ENCODE measurements around the gene MST1. TPM values are rescaled to one million over a fixed set of nuclear protein-coding genes. Genes with fewer than 3 reads are reported as not detected.

The MST1 gene
- total RNA-seq, 4 donors from 2014 or later, result 0.89 to 7.3 (median 4.4) TPM

DNA sequence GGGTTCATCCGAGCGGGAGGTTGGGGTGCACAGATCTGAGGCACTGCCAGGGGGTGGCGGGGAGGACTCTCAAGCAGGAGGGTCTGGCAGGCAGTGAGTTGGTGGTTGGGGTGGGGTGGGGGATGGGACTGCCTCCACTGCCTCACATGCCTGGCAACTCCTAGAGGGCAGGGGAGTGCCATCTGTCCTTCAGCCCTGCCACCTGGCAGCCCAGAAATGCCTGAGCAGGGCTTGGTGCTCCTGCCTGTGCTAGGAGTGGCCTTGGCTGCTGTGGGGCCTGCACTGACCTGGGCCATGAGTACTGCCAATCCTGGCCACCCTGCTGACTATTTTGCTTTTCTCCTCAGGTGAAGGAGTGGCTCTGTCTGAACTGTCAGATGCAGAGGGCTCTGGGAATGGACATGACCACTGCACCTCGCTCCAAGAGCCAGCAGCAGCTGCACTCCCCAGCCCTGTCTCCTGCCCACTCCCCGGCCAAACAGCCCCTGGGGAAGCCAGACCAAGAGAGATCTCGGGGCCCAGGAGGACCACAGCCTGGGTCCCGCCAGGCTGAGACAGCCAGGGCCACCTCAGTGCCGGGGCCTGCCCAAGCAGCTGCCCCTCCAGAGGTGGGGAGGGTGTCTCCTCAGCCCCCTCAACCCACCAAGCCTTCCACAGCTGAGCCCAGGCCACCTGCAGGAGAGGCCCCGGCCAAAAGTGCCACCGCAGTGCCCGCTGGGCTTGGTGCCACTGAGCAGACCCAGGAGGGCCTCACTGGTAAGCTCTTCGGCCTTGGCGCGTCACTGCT is 47.2 kb downstream of the MST1 start:
- no CpG with 5 or more reads among the region's 14 CpGs for WGBS, 2 donors (ENCODE audit: low coverage in 1 of 2)
- no peak for TF ChIP-seq POLR2AphosphoS5 (IDR thresholded peaks at IDR 0.05)
- TF ChIP-seq, protein P1, sequence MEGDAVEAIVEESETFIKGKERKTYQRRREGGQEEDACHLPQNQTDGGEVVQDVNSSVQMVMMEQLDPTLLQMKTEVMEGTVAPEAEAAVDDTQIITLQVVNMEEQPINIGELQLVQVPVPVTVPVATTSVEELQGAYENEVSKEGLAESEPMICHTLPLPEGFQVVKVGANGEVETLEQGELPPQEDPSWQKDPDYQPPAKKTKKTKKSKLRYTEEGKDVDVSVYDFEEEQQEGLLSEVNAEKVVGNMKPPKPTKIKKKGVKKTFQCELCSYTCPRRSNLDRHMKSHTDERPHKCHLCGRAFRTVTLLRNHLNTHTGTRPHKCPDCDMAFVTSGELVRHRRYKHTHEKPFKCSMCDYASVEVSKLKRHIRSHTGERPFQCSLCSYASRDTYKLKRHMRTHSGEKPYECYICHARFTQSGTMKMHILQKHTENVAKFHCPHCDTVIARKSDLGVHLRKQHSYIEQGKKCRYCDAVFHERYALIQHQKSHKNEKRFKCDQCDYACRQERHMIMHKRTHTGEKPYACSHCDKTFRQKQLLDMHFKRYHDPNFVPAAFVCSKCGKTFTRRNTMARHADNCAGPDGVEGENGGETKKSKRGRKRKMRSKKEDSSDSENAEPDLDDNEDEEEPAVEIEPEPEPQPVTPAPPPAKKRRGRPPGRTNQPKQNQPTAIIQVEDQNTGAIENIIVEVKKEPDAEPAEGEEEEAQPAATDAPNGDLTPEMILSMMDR (IDR thresholded peaks at IDR 0.05), result no peak
- no peak for TF ChIP-seq POLR2A (IDR thresholded peaks at IDR 0.05)
- TF ChIP-seq EP300 (IDR thresholded peaks at IDR 0.05), result no peak

GRCh38 chr3:49641292-49641691 is 48.0 kb downstream of the MST1 start:
- Histone ChIP-seq H3K4me3 (no peak overlapping the region), H3K36me3 (no peaks in the 10 kb centered on the region), H3K9me3 (no peaks in the 10 kb centered on the region), H3K27me3 (no peaks in the 10 kb centered on the region), H3K27ac (no peak overlapping the region), H3K4me1 (no peaks in the 10 kb centered on the region)
- no peak for TF ChIP-seq POLR2A (IDR thresholded peaks at IDR 0.05)
- no peak for TF ChIP-seq POLR2AphosphoS5 (IDR thresholded peaks at IDR 0.05)
- TF ChIP-seq, protein P1 (IDR thresholded peaks at IDR 0.05), result no peak
- no peak for TF ChIP-seq EP300 (IDR thresholded peaks at IDR 0.05)
- WGBS, 2 donors (ENCODE audit: low coverage in 1 of 2), result 54 to 56% methylated on average over 7 of the region's 7 CpGs
- ATAC-seq, result no peak

More for the DNA sequence above, 47.2 kb downstream of the MST1 start:
- Histone ChIP-seq H3K9me3 (no peaks in the 10 kb centered on the region), H3K36me3 (no peaks in the 10 kb centered on the region), H3K27me3 (no peaks in the 10 kb centered on the region), H3K4me3 (no peak overlapping the region), H3K4me1 (no peaks in the 10 kb centered on the region), H3K27ac (no peak overlapping the region)
- ATAC-seq, result no peak

GRCh38 chr3:49639551-49639950 is 49.7 kb downstream of the MST1 start:
- no peak for TF ChIP-seq POLR2A (IDR thresholded peaks at IDR 0.05)
- no peak for TF ChIP-seq POLR2AphosphoS5 (IDR thresholded peaks at IDR 0.05)
- no peak overlapping the region for H3K27ac ChIP-seq
- 100% methylated on average over 1 of the region's 2 CpGs; no CpG with 5 or more reads in 1 of the 2 donors for WGBS, 2 donors (ENCODE audit: low coverage in 1 of 2)
- no peaks in the 10 kb centered on the region for H3K4me1 ChIP-seq
- H3K4me3 ChIP-seq, result no peak overlapping the region
- H3K9me3 ChIP-seq, result no peaks in the 10 kb centered on the region
- ATAC-seq, result no peak
- H3K27me3 ChIP-seq, result no peaks in the 10 kb centered on the region
- H3K36me3 ChIP-seq, result no peaks in the 10 kb centered on the region

DNA sequence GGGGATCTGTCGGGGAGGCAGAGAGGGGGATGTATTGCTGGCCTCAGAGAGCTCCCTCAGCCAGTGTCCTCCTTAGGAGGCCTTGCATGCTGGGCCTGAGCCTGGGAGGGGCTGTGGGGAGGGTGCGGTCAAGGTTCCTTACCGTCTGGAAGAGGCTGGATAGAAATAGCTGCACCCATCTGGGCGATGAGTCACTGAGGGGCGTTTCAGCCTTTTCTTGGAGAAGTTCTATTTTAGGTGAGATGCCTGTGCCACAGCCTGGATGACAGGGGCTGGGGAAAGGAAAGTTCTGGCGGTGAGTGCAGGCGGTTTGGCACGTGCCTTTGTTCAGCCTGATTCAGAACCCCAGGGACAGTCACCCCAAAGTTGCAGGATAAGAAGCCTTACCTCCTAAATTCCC is 50.8 kb downstream of the MST1 start:
- Histone ChIP-seq H3K4me1 (no peaks in the 10 kb centered on the region), H3K36me3 (no peaks in the 10 kb centered on the region), H3K9me3 (no peaks in the 10 kb centered on the region), H3K27me3 (no peaks in the 10 kb centered on the region), H3K4me3 (no peak overlapping the region), H3K27ac (no peak overlapping the region)
- WGBS, 2 donors (ENCODE audit: low coverage in 1 of 2), result 56% methylated on average over 5 of the region's 8 CpGs; no CpG with 5 or more reads in 1 of the 2 donors
- TF ChIP-seq, protein P1 (IDR thresholded peaks at IDR 0.05), result no peak
- TF ChIP-seq POLR2A (IDR thresholded peaks at IDR 0.05) (no peak), POLR2AphosphoS5 (IDR thresholded peaks at IDR 0.05) (no peak), EP300 (IDR thresholded peaks at IDR 0.05) (no peak)
- no peak for ATAC-seq

GRCh38 chr3:49636883-49637609 is 52.2 kb downstream of the MST1 start:
- TF ChIP-seq, protein P1 (IDR thresholded peaks at IDR 0.05), result no peak
- TF ChIP-seq POLR2AphosphoS5 (IDR thresholded peaks at IDR 0.05) (no peak), POLR2A (IDR thresholded peaks at IDR 0.05) (no peak), EP300 (IDR thresholded peaks at IDR 0.05) (no peak)

More at GRCh38 chr3:49636883-49637609, 52.2 kb downstream of the MST1 start:
- Histone ChIP-seq H3K27me3 (no peaks in the 10 kb centered on the region), H3K4me3 (no peak overlapping the region), H3K36me3 (no peaks in the 10 kb centered on the region), H3K27ac (no peak overlapping the region), H3K9me3 (peaks cover 0 to 4% (median 0%) of the 10 kb centered on the region in 3 donors), H3K4me1 (no peaks in the 10 kb centered on the region)
- WGBS, 2 donors (ENCODE audit: low coverage in 1 of 2), result 60 to 83% methylated on average over 1 to 3 of the region's 7 CpGs
- no peak for ATAC-seq
